Measurements from ENCODE around the gene LPP. TPM values are rescaled to one million over a fixed set of nuclear protein-coding genes. Genes with fewer than 3 reads are reported as not detected.

The LPP gene
- total RNA-seq, 4 donors from 2014 or later = 109 to 170 (median 132) TPM

DNA sequence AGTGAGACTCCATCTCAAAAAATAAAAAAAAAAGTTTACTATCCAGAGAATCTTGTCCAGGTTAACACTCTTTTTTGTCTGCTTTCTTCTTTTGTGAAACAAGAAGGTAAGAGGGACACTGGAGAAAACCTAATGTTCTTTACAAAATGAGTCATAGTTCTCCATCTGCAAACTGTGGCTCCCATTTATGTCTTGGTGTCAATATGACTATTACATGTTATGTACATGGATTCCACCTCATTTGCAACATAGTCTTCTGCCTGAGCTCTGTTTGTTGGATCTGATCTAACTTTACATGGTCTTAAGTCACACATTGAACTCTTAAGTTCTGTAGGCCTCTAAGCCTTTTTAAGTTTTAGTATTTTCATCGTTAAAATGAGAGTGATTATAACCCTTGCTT lies 596.7 kb downstream of the LPP start:
- no peak for DNase-seq
- Histone ChIP-seq H3K9me3 (no peaks in the 10 kb centered on the region), H3K27ac (no peak overlapping the region), H3K27me3 (no peaks in the 10 kb centered on the region), H3K4me3 (no peak overlapping the region), H3K4me1 (no peaks in the 10 kb centered on the region), H3K36me3 (no peaks in the 10 kb centered on the region)
- TF ChIP-seq POLR2A (IDR thresholded peaks at IDR 0.05) (no peak), CTCF (IDR thresholded peaks at IDR 0.05) (no peak)

GRCh38 chr3:188752850-188753249 lies 598.9 kb downstream of the LPP start:
- Histone ChIP-seq H3K9me3 (no peaks in the 10 kb centered on the region), H3K27me3 (no peaks in the 10 kb centered on the region), H3K27ac (no peak overlapping the region), H3K4me3 (no peak overlapping the region), H3K4me1 (no peaks in the 10 kb centered on the region), H3K36me3 (no peaks in the 10 kb centered on the region)
- peak in 1 of 3 donors; percentile 32 for DNase-seq
- TF ChIP-seq CTCF (IDR thresholded peaks at IDR 0.05) (no peak), POLR2A (IDR thresholded peaks at IDR 0.05) (no peak)

- Histone ChIP-seq H3K4me3 (no peak overlapping the region), H3K4me1 (no peaks in the 10 kb centered on the region), H3K27ac (no peak overlapping the region), H3K36me3 (no peaks in the 10 kb centered on the region), H3K27me3 (no peaks in the 10 kb centered on the region), H3K9me3 (no peaks in the 10 kb centered on the region)
- peak in 1 of 3 donors; percentile 64 for DNase-seq
- TF ChIP-seq POLR2A (IDR thresholded peaks at IDR 0.05) (no peak), CTCF (IDR thresholded peaks at IDR 0.05) (no peak)
Observed at GRCh38 chr3:188754267-188754666, 600.3 kb downstream of the LPP start.

- Histone ChIP-seq H3K9me3 (no peaks in the 10 kb centered on the region), H3K27me3 (no peaks in the 10 kb centered on the region), H3K27ac (no peak overlapping the region), H3K4me1 (no peaks in the 10 kb centered on the region), H3K4me3 (no peak overlapping the region), H3K36me3 (no peaks in the 10 kb centered on the region)
- TF ChIP-seq POLR2A (IDR thresholded peaks at IDR 0.05) (no peak), CTCF (IDR thresholded peaks at IDR 0.05) (no peak)
- no peak for DNase-seq
Observed at GRCh38 chr3:188756241-188756640, 602.3 kb downstream of the LPP start.

- no peaks in the 10 kb centered on the region for H3K27me3 ChIP-seq
- H3K4me1 ChIP-seq = no peaks in the 10 kb centered on the region
- H3K36me3 ChIP-seq = no peaks in the 10 kb centered on the region
- H3K9me3 ChIP-seq = no peaks in the 10 kb centered on the region
- DNase-seq = no peak
- no peak overlapping the region for H3K27ac ChIP-seq
- no peak overlapping the region for H3K4me3 ChIP-seq
- no peak for TF ChIP-seq CTCF (IDR thresholded peaks at IDR 0.05)
- TF ChIP-seq POLR2A (IDR thresholded peaks at IDR 0.05) = no peak
Observed at GRCh38 chr3:188759336-188760005, 605.5 kb downstream of the LPP start.

DNA sequence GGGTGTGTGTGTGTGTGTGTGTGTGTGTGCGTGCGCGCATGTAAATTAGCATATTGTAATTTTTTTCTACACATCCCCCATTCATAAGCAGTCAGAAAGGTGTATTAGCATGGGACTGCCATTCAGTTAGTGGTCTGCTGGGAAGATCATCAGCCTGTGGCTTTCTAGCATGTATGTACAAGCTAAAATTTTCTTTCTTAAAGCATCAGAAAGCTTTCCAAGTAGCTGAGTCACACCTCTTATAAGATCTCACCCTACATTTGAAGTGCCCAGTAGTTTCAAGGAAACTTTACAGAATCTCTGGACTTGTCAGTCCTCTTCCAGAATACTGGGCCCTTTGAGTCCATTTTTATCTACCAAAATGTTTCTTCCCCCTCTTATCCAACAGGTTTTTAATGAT lies 606.5 kb downstream of the LPP start:
- no peak for DNase-seq
- H3K9me3 ChIP-seq = no peaks in the 10 kb centered on the region
- H3K36me3 ChIP-seq = no peaks in the 10 kb centered on the region
- no peaks in the 10 kb centered on the region for H3K4me1 ChIP-seq
- TF ChIP-seq POLR2A (IDR thresholded peaks at IDR 0.05) (no peak), CTCF (IDR thresholded peaks at IDR 0.05) (no peak)
- no peak overlapping the region for H3K27ac ChIP-seq
- no peaks in the 10 kb centered on the region for H3K27me3 ChIP-seq
- no peak overlapping the region for H3K4me3 ChIP-seq

All from Peyer's patch (tissue), 4 donors.